IPS-NIHi7 (cell line): ENCODE results near the gene GPR142.

Experiments
- DNase-seq: peaks from one replicate; pipeline ENCODE4 v3.0.0; 2012; ENCODE audit warnings: mixed read lengths; ENCODE audit errors: extremely low spot score

The GPR142 gene

GRCh38 chr17:74369665-74370490, 2.6 kb downstream of the GPR142 start:
- no peak for DNase-seq

- DNase-seq = no peak
These were observed 4.4 kb downstream of the GPR142 start for GRCh38 chr17:74371653-74372147.

GRCh38 chr17:74372426-74372825, 5.1 kb downstream of the GPR142 start:
- no peak for DNase-seq

GRCh38 chr17:74373838-74374606, 6.7 kb downstream of the GPR142 start:
- no peak for DNase-seq

- DNase-seq = no peak
These were observed 7.6 kb downstream of the GPR142 start for GRCh38 chr17:74374858-74375257.

- peak; percentile 96 for DNase-seq
These were observed 12.3 kb downstream of the GPR142 start for GRCh38 chr17:74379495-74380085.

- no peak for DNase-seq
These were observed 13.0 kb downstream of the GPR142 start for GRCh38 chr17:74380086-74380958.

- DNase-seq = no peak
These were observed 13.9 kb downstream of the GPR142 start for GRCh38 chr17:74380959-74381808.

- DNase-seq = no peak
These were observed 15.8 kb downstream of the GPR142 start for GRCh38 chr17:74383141-74383540.

- DNase-seq = no peak
These were observed 17.9 kb downstream of the GPR142 start for GRCh38 chr17:74385201-74385600.

GRCh38 chr17:74386386-74386785, 19.1 kb downstream of the GPR142 start:
- DNase-seq = no peak

- DNase-seq = no peak
These were observed 20.3 kb downstream of the GPR142 start for GRCh38 chr17:74387365-74388218.

- no peak for DNase-seq
These were observed 21.9 kb downstream of the GPR142 start for GRCh38 chr17:74389084-74389753.

- DNase-seq = no peak
These were observed 22.8 kb downstream of the GPR142 start for GRCh38 chr17:74389937-74390679.

GRCh38 chr17:74390680-74391653, 23.7 kb downstream of the GPR142 start:
- no peak for DNase-seq

GRCh38 chr17:74391771-74392170, 24.5 kb downstream of the GPR142 start:
- DNase-seq = no peak

GRCh38 chr17:74392848-74393247, 25.5 kb downstream of the GPR142 start:
- DNase-seq = no peak
